IMR-90 (cell line): ENCODE data around the gene DPH7. TPM values are rescaled to one million over a fixed set of nuclear protein-coding genes. Genes with fewer than 3 reads are reported as not detected.

Source experiments
- ATAC-seq: fragments of 200-7000 bp; cut with Tn5 transposase; 2 replicates; pipeline ENCODE4 v1.9.1; 2020; ENCODE audit warnings: low read depth, mild to moderate bottlenecking, moderate library complexity
- BruUV-seq: library from RNA; stranded (reverse); fragments of 400-500 nt; replicated peaks from 2 replicates; lab custom pipeline; 2021; lab: Mats Ljungman, UMichigan
- CTCF ChIA-PET: fragments of 300-600 bp; formaldehyde crosslinking; extraction: SDS; loops from one replicate; lab custom pipeline; 2021; ENCODE audit warnings: antibody characterized with exemption; lab: Yijun Ruan, JAX
- POLR2A ChIA-PET: fragments of 300-600 bp; sonication (Branson Sonifier 250); formaldehyde crosslinking; loops from one replicate; lab custom pipeline; 2022; ENCODE audit warnings: antibody characterized with exemption; ENCODE audit not compliant: unreplicated experiment; lab: Charles Lee
- DNase-seq: peaks from one replicate; pipeline ENCODE4 v3.0.0; 2013
- H2AFZ ChIP-seq: replicated peaks from 2 replicates; pipeline ENCODE3; 2013; ENCODE audit warnings: low read length, mild to moderate bottlenecking; ENCODE audit not compliant: poor library complexity
- H2AK5ac ChIP-seq: 2 replicates; pipeline ENCODE4 v1.6.1; 2013; ENCODE audit warnings: low read depth, low read length, inconsistent platforms
- H2AK9ac ChIP-seq: replicated peaks from 2 replicates; pipeline ENCODE3; 2013; ENCODE audit warnings: mild to moderate bottlenecking, low read depth, low read length, moderate library complexity; ENCODE audit not compliant: poor library complexity
- H2BK120ac ChIP-seq: 2 replicates; pipeline ENCODE4 v1.6.1; 2013; ENCODE audit warnings: low read depth, low read length, inconsistent platforms
- H2BK15ac ChIP-seq: 3 replicates; pipeline ENCODE4 v1.6.1; 2013; ENCODE audit warnings: low read depth, low read length, inconsistent platforms
- H2BK20ac ChIP-seq: 2 replicates; pipeline ENCODE4 v1.6.1; 2013; ENCODE audit warnings: low read depth, mild to moderate bottlenecking, inconsistent platforms, low read length, moderate library complexity
- H2BK5ac ChIP-seq: 2 replicates; pipeline ENCODE4 v1.6.1; 2013; ENCODE audit warnings: mild to moderate bottlenecking, low read depth, low read length, inconsistent platforms; ENCODE audit not compliant: poor library complexity, severe bottlenecking
- H3K14ac ChIP-seq: replicated peaks from 2 replicates; pipeline ENCODE4 v1.6.1; 2013; ENCODE audit warnings: low read depth, low read length, inconsistent platforms
- H3K18ac ChIP-seq: 2 replicates; pipeline ENCODE4 v1.6.1; 2013; ENCODE audit warnings: low read depth, low read length, control low read depth
- H3K23ac ChIP-seq: 2 replicates; pipeline ENCODE4 v1.6.1; 2013; ENCODE audit warnings: low read depth, low read length, inconsistent platforms
- H3K27ac ChIP-seq: 2 replicates; pipeline ENCODE4 v1.5.1; 2013; ENCODE audit warnings: mild to moderate bottlenecking, control low read depth, low read length; ENCODE audit not compliant: insufficient read depth
- H3K27me3 ChIP-seq: 2 replicates; pipeline ENCODE4 v1.6.1; 2013; ENCODE audit warnings: low read length; ENCODE audit not compliant: control insufficient read depth, insufficient read depth
- H3K36me3 ChIP-seq: 2 replicates; pipeline ENCODE4 v1.6.1; 2013; ENCODE audit warnings: low read length, mixed read lengths; ENCODE audit not compliant: control insufficient read depth, insufficient read depth
- H3K4ac ChIP-seq: 2 replicates; pipeline ENCODE4 v1.6.1; 2013; ENCODE audit warnings: low read depth, low read length, inconsistent platforms
- H3K4me1 ChIP-seq: 2 replicates; pipeline ENCODE4 v1.6.1; 2013; ENCODE audit warnings: low read length, mixed read lengths; ENCODE audit not compliant: control insufficient read depth, insufficient read depth
- H3K4me2 ChIP-seq: 2 replicates; pipeline ENCODE4 v1.6.1; 2013; ENCODE audit warnings: low read depth, mild to moderate bottlenecking, control low read depth, low read length, moderate library complexity
- H3K4me3 ChIP-seq: 2 replicates; pipeline ENCODE4 v1.5.1; 2013; ENCODE audit warnings: low read depth, mild to moderate bottlenecking, control low read depth, low read length, moderate library complexity; ENCODE audit not compliant: insufficient read depth
- H3K56ac ChIP-seq: 2 replicates; pipeline ENCODE4 v1.6.1; 2013; ENCODE audit warnings: low read length, inconsistent platforms; ENCODE audit not compliant: insufficient read depth; ENCODE audit errors: extremely low read depth
- H3K79me1 ChIP-seq, 2 experiments: 2 replicates each; pipeline ENCODE4 v1.6.1; 2013; ENCODE audit warnings: low read length in 2 of 2, inconsistent platforms in 1 of 2, low read depth in 1 of 2
- H3K9ac ChIP-seq: 2 replicates; pipeline ENCODE4 v1.6.1; 2013; ENCODE audit warnings: low read depth, low read length, control low read depth
- H3K9me1 ChIP-seq: 2 replicates; pipeline ENCODE4 v1.6.1; 2013; ENCODE audit warnings: low read length, inconsistent platforms; ENCODE audit not compliant: insufficient read depth
- H3K9me3 ChIP-seq: 2 replicates; pipeline ENCODE4 v1.6.1; 2013; ENCODE audit warnings: low read length; ENCODE audit not compliant: control insufficient read depth, insufficient read depth
- H4K20me1 ChIP-seq: 2 replicates; pipeline ENCODE4 v1.6.1; 2013; ENCODE audit warnings: low read length, inconsistent platforms; ENCODE audit not compliant: insufficient read depth
- H4K5ac ChIP-seq: 2 replicates; pipeline ENCODE4 v1.6.1; 2013; ENCODE audit warnings: mild to moderate bottlenecking, low read depth, low read length, control low read depth
- H4K8ac ChIP-seq, 2 experiments: 2 replicates each; pipeline ENCODE4 v1.6.1; 2013; ENCODE audit warnings: low read depth in 2 of 2, low read length in 2 of 2, control low read depth in 1 of 2, inconsistent platforms in 1 of 2
- H4K91ac ChIP-seq: 2 replicates; pipeline ENCODE4 v1.6.1; 2013; ENCODE audit warnings: low read depth, low read length, inconsistent platforms; ENCODE audit not compliant: insufficient read depth
- BHLHE40 ChIP-seq: fragments of 150-350 bp; IDR thresholded peaks from 2 replicates; pipeline ENCODE4 v1.6.1; 2016; ENCODE audit warnings: mild to moderate bottlenecking, low read depth, low read length
- CEBPB ChIP-seq: IDR thresholded peaks from 2 replicates; pipeline ENCODE4 v1.6.1; 2012; ENCODE audit warnings: low read depth, low read length, improper control_type of control experiment
- CHD1 ChIP-seq: IDR thresholded peaks from 2 replicates; pipeline ENCODE4 v1.6.1; 2012; ENCODE audit warnings: low read depth, low read length, improper control_type of control experiment
- FOS ChIP-seq: fragments of 150-350 bp; IDR thresholded peaks from 2 replicates; pipeline ENCODE4 v1.6.1; 2016; ENCODE audit warnings: low read depth, low read length
- MAFK ChIP-seq: IDR thresholded peaks from 2 replicates; pipeline ENCODE4 v1.6.1; 2012; ENCODE audit warnings: low read depth, low read length, improper control_type of control experiment
- MAZ ChIP-seq: IDR thresholded peaks from 2 replicates; pipeline ENCODE4 v1.6.1; 2012; ENCODE audit warnings: low read depth, mild to moderate bottlenecking, low read length, improper control_type of control experiment, moderate library complexity, borderline replicate concordance
- MXI1 ChIP-seq: IDR thresholded peaks from 2 replicates; pipeline ENCODE4 v1.6.1; 2012; ENCODE audit warnings: low read depth, mild to moderate bottlenecking, low read length, moderate library complexity, borderline replicate concordance
- NFE2L2 ChIP-seq: fragments of 150-350 bp; IDR thresholded peaks from 2 replicates; pipeline ENCODE4 v1.6.1; 2016; ENCODE audit warnings: low read depth, mild to moderate bottlenecking, low read length
- POLR2A ChIP-seq: IDR thresholded peaks from 2 replicates; pipeline ENCODE4 v1.6.1; 2012; ENCODE audit warnings: mild to moderate bottlenecking, low read depth, low read length
- RAD21 ChIP-seq: IDR thresholded peaks from 2 replicates; pipeline ENCODE4 v1.6.1; 2012; ENCODE audit warnings: low read length, improper control_type of control experiment
- RCOR1 ChIP-seq: IDR thresholded peaks from 2 replicates; pipeline ENCODE4 v1.6.1; 2012; ENCODE audit warnings: mild to moderate bottlenecking, low read length, improper control_type of control experiment; ENCODE audit not compliant: insufficient replicate concordance
- WGBS, 2 experiments: methylation state at CpG; one replicate each; pipeline versions ENCODE4 v1.1.5 to v1.1.7; 2013; ENCODE audit warnings: missing lambda C conversion rate in 2 of 2; ENCODE audit not compliant: insufficient read length in 1 of 2; ENCODE audit errors: extremely low coverage in 2 of 2; 5-methylcytosine and 5-hydroxymethylcytosine counted together
- dilution Hi-C: fragments of 300-500 bp; cut with HindIII; formaldehyde crosslinking; loops from one replicate; pipeline ENCODE4 v1.14.3; 2018; ENCODE audit warnings: low sequenced_read_pairs; ENCODE audit not compliant: unreplicated experiment
- in situ Hi-C: fragments of 300-500 bp; cut with MboI; formaldehyde crosslinking; loops from 3 replicates; pipeline ENCODE4 v1.14.3; 2019; ENCODE audit warnings: low sequenced_read_pairs, inconsistent platforms, mixed read lengths
- intact Hi-C: fragments of 100-400 bp; cut with micrococcal nuclease; formaldehyde crosslinking; loops from 2 replicates; pipeline ENCODE4 v1.10.0; 2022
- polyA plus RNA-seq, 3 experiments: library from polyadenylated mRNA; depleted of rRNA; stranded (reverse); fragments of >200 nt; gene quantifications; 2 replicates each; pipeline ENCODE4 v1.2.3, GENCODE V29; 2012; ENCODE audit warnings: low replicate concordance in 1 of 3
- total RNA-seq: library from RNA; depleted of rRNA; stranded (reverse); fragments of >200 nt; gene quantifications from 2 replicates; pipeline ENCODE4 v1.2.3, GENCODE V29; 2012

DPH7 gene
- total and polyA plus RNA-seq, 2 of the 4 experiments (the other 2 are of a cell fraction), result 12.5 to 33.7 TPM

GRCh38 chr9:137583347-137583746 lies 4.6 kb upstream of the DPH7 start:
- H3K9me1 ChIP-seq, result no peaks in the 10 kb centered on the region
- no peak overlapping the region for H3K27ac ChIP-seq
- ATAC-seq (no peak), DNase-seq (no peak)
- no peak overlapping the region for H3K23ac ChIP-seq
- in situ Hi-C loops (no loop called here), dilution Hi-C loops (no loop called here), intact Hi-C loops (no loop called here)
- H3K36me3 ChIP-seq, result peaks cover 42% of the 10 kb centered on the region
- H3K9ac ChIP-seq, result no peak overlapping the region
- 93% methylated on average over 3 of the region's 14 CpGs; no CpG with 5 or more reads in 1 of the 2 experiments for WGBS, 2 experiments
- H3K4me3 ChIP-seq, result no peak overlapping the region
- no peak overlapping the region for H2BK15ac ChIP-seq
- TF ChIP-seq CHD1, result no peak
- TF ChIP-seq BHLHE40, result no peak
- no peak for TF ChIP-seq NFE2L2
- TF ChIP-seq MAZ, result no peak
- TF ChIP-seq CEBPB, result no peak
- TF ChIP-seq RAD21, result no peak
- no peak for TF ChIP-seq POLR2A
- no peak for TF ChIP-seq MAFK
- no peak for TF ChIP-seq RCOR1
- no peak for TF ChIP-seq FOS
- TF ChIP-seq MXI1, result no peak
- peaks cover 4% of the 10 kb centered on the region for H4K20me1 ChIP-seq
- no peak overlapping the region for H4K5ac ChIP-seq
- CTCF ChIA-PET, result no interaction called here
- no TSS peak for BruUV-seq
- H4K91ac ChIP-seq, result no peak overlapping the region
- no peak overlapping the region for H3K4me2 ChIP-seq
- H2AK9ac ChIP-seq, result no peak overlapping the region
- H3K79me1 ChIP-seq, result peaks cover under 1 to 29% of the 10 kb centered on the region in 2 experiments; a peak in 3 of 4 replicates
- H3K18ac ChIP-seq, result no peak overlapping the region
- no peak overlapping the region for H3K4ac ChIP-seq
- no peak overlapping the region for H3K56ac ChIP-seq
- H2BK120ac ChIP-seq, result no peak overlapping the region
- no peak overlapping the region for H2AFZ ChIP-seq
- H3K14ac ChIP-seq, result no peak overlapping the region
- H2AK5ac ChIP-seq, result no peak overlapping the region
- H3K4me1 ChIP-seq, result no peaks in the 10 kb centered on the region
- no peak overlapping the region for H4K8ac ChIP-seq
- H3K27me3 ChIP-seq, result no peaks in the 10 kb centered on the region
- POLR2A ChIA-PET, result no interaction called here
- no peak overlapping the region for H2BK20ac ChIP-seq
- H2BK5ac ChIP-seq, result no peak overlapping the region
- H3K9me3 ChIP-seq, result no peaks in the 10 kb centered on the region
